CD14-positive monocyte (primary cell): ENCODE results near the gene SUPT4H1. TPM values are rescaled to one million over a fixed set of nuclear protein-coding genes. Genes with fewer than 3 reads are reported as not detected.

Experiments used
- DNase-seq, 3 donors: peaks; one replicate each; pipeline ENCODE4 v3.0.0-alpha.2; 2011 to 2022
- H2AFZ ChIP-seq: 2 replicates; pipeline ENCODE4 v1.6.0; 2012; ENCODE audit warnings: mild to moderate bottlenecking, low read depth, low read length, inconsistent platforms; ENCODE audit not compliant: insufficient read depth, poor library complexity, severe bottlenecking
- H3K27ac ChIP-seq, 2 donors: 1 replicate in 1 of 2; 2 replicates in 1 of 2; pipeline ENCODE4 v1.5.1; 2012 to 2013; ENCODE audit warnings: low read length in 2 of 2, control low read depth in 1 of 2, inconsistent platforms in 1 of 2, low read depth in 1 of 2, mild to moderate bottlenecking in 1 of 2
- H3K27me3 ChIP-seq, 2 donors: one replicate each; pipeline versions ENCODE4 v1.6.0 to v1.6.1; 2011 to 2013; ENCODE audit warnings: low read length in 2 of 2; ENCODE audit not compliant: control insufficient read depth in 2 of 2, insufficient read depth in 2 of 2
- H3K36me3 ChIP-seq, 2 donors: replicated peaks in 1 of 2; 1 replicate in 1 of 2; 2 replicates in 1 of 2; pipeline versions ENCODE4 v1.5.1 to v1.6.1; 2012 to 2013; ENCODE audit warnings: low read length in 2 of 2, control low read depth in 1 of 2, inconsistent platforms in 1 of 2, mild to moderate bottlenecking in 1 of 2; ENCODE audit not compliant: insufficient read depth in 2 of 2, control insufficient read depth in 1 of 2
- H3K4me1 ChIP-seq, 2 donors: 1 replicate in 1 of 2; 2 replicates in 1 of 2; pipeline versions ENCODE4 v1.5.1 to v1.6.1; 2012 to 2013; ENCODE audit warnings: low read length in 2 of 2, control low read depth in 1 of 2, inconsistent platforms in 1 of 2, mild to moderate bottlenecking in 1 of 2, moderate library complexity in 1 of 2; ENCODE audit not compliant: insufficient read depth in 2 of 2, control insufficient read depth in 1 of 2
- H3K4me2 ChIP-seq: replicated peaks from 2 replicates; pipeline ENCODE3; 2012; ENCODE audit warnings: low read length, moderate library complexity, mild to moderate bottlenecking; ENCODE audit not compliant: poor library complexity, severe bottlenecking; ENCODE audit errors: extremely low read depth
- H3K4me3 ChIP-seq, 3 experiments: fragments of 200-600 bp in 1 of 3; sonication (generic) in 1 of 3; replicated peaks in 1 of 3; 1 replicate in 2 of 3; 2 replicates in 1 of 3; pipeline ENCODE4 v1.5.1; 2011 to 2013; ENCODE audit warnings: low read length in 3 of 3, mild to moderate bottlenecking in 3 of 3, control low read depth in 2 of 3, low read depth in 2 of 3, inconsistent platforms in 1 of 3, moderate library complexity in 1 of 3
- H3K79me2 ChIP-seq: 2 replicates; pipeline ENCODE4 v1.6.0; 2012; ENCODE audit warnings: mild to moderate bottlenecking, control low read depth, inconsistent platforms, low read length, moderate library complexity; ENCODE audit not compliant: insufficient read depth
- H3K9ac ChIP-seq: 2 replicates; pipeline ENCODE4 v1.6.0; 2017; ENCODE audit warnings: low read length, mild to moderate bottlenecking; ENCODE audit not compliant: insufficient read depth, poor library complexity, severe bottlenecking
- H3K9me3 ChIP-seq, 2 donors: replicated peaks in 1 of 2; 1 replicate in 1 of 2; 2 replicates in 1 of 2; pipeline versions ENCODE4 v1.5.1 to v1.6.1; 2012 to 2013; ENCODE audit warnings: low read length in 2 of 2, control low read depth in 1 of 2; ENCODE audit not compliant: control insufficient read depth in 1 of 2, insufficient read depth in 1 of 2
- H4K20me1 ChIP-seq: 2 replicates; pipeline ENCODE4 v1.6.0; 2012; ENCODE audit warnings: mild to moderate bottlenecking, low read length, control low read depth, moderate library complexity; ENCODE audit not compliant: insufficient read depth
- H3K27ac Mint-ChIP-seq, 7 donors: one replicate each; pipeline ENCODE4 v1.8.0; 2020; ENCODE audit warnings: mild to moderate bottlenecking in 7 of 7, mixed read lengths in 7 of 7, moderate library complexity in 6 of 7, inconsistent platforms in 2 of 7
- H3K27me3 Mint-ChIP-seq, 3 donors: one replicate each; pipeline ENCODE4 v1.8.0; 2021 to 2022; ENCODE audit warnings: low read depth in 3 of 3, mild to moderate bottlenecking in 3 of 3, mixed read lengths in 3 of 3, moderate library complexity in 3 of 3, inconsistent platforms in 1 of 3
- H3K36me3 Mint-ChIP-seq, 2 donors: one replicate each; pipeline ENCODE4 v1.8.0; 2020; ENCODE audit warnings: mixed read lengths in 2 of 2, inconsistent platforms in 1 of 2, mild to moderate bottlenecking in 1 of 2
- H3K4me1 Mint-ChIP-seq: one replicate; pipeline ENCODE4 v1.8.0; 2020; ENCODE audit warnings: mild to moderate bottlenecking, mixed read lengths
- H3K4me3 Mint-ChIP-seq, 2 donors: one replicate each; pipeline ENCODE4 v1.8.0; 2020; ENCODE audit warnings: mild to moderate bottlenecking in 2 of 2, mixed read lengths in 2 of 2, moderate library complexity in 1 of 2
- H3K9me3 Mint-ChIP-seq, 7 donors: one replicate each; pipeline ENCODE4 v1.8.0; 2020 to 2022; ENCODE audit warnings: mixed read lengths in 7 of 7, mild to moderate bottlenecking in 6 of 7, moderate library complexity in 6 of 7, inconsistent platforms in 2 of 7
- CTCF ChIP-seq: fragments of 200-600 bp; IDR thresholded peaks from one replicate; pipeline ENCODE4 v1.8.0; 2022; ENCODE audit warnings: antibody characterized with exemption, mild to moderate bottlenecking
- WGBS: methylation state at CpG from one replicate; pipeline ENCODE4 v1.1.5; 2013; ENCODE audit warnings: missing lambda C conversion rate; ENCODE audit not compliant: insufficient coverage; 5-methylcytosine and 5-hydroxymethylcytosine counted together
- intact Hi-C, 2 donors: fragments of 100-400 bp; cut with micrococcal nuclease; formaldehyde crosslinking; loops; one replicate each; pipeline versions ENCODE4 v1.15.0 to v1.15.1; 2023
- polyA plus RNA-seq, 3 donors: library from polyadenylated mRNA; depleted of rRNA in 1 of 3; unstranded in 2 of 3; stranded (reverse) in 1 of 3; fragments of 300-500 nt in 2 of 3; fragments of >200 nt in 1 of 3; fragmentation: Illumina TruSeq in 2 of 3; gene quantifications; 1 replicate in 2 of 3; 2 replicates in 1 of 3; pipeline ENCODE4 v1.2.3, GENCODE V29; 2012 to 2021

The SUPT4H1 gene
- polyA plus RNA-seq, 3 donors, result 144 to 251 (median 241) TPM

GRCh38 chr17:58312829-58313228 is 39.2 kb downstream of the SUPT4H1 start:
- H3K9ac ChIP-seq, result no peak overlapping the region
- H2AFZ ChIP-seq, result no peak overlapping the region
- Mint-ChIP-seq H3K27ac (no peak overlapping the region), H3K4me1 (peaks cover 33% of the 10 kb centered on the region), H3K4me3 (peak overlapping the region in 1 of 2 donors; percentile 16), H3K27me3 (peaks cover 12 to 30% (median 21%) of the 10 kb centered on the region in 3 donors), H3K9me3 (no peaks in the 10 kb centered on the region), H3K36me3 (peaks cover 0 to 4% of the 10 kb centered on the region in 2 donors)
- intact Hi-C loops, result loop anchor here (10.0 kb wide), 2 partner anchors 52 to 132 kb away; no protein-coding TSS in a partner anchor
- no peak overlapping the region for H3K27ac ChIP-seq
- no peak for DNase-seq
- WGBS, result no CpG with 5 or more reads among the region's 1 CpG
- H3K27me3 ChIP-seq, result no peaks in the 10 kb centered on the region
- H3K4me2 ChIP-seq, result no peak overlapping the region
- H3K4me3 ChIP-seq, result no peak overlapping the region
- peaks cover 23 to 25% of the 10 kb centered on the region in 2 donors for H3K4me1 ChIP-seq
- H3K79me2 ChIP-seq, result no peaks in the 10 kb centered on the region
- no peaks in the 10 kb centered on the region for H3K36me3 ChIP-seq
- H4K20me1 ChIP-seq, result no peaks in the 10 kb centered on the region
- TF ChIP-seq CTCF, result no peak
- H3K9me3 ChIP-seq, result no peaks in the 10 kb centered on the region

DNA sequence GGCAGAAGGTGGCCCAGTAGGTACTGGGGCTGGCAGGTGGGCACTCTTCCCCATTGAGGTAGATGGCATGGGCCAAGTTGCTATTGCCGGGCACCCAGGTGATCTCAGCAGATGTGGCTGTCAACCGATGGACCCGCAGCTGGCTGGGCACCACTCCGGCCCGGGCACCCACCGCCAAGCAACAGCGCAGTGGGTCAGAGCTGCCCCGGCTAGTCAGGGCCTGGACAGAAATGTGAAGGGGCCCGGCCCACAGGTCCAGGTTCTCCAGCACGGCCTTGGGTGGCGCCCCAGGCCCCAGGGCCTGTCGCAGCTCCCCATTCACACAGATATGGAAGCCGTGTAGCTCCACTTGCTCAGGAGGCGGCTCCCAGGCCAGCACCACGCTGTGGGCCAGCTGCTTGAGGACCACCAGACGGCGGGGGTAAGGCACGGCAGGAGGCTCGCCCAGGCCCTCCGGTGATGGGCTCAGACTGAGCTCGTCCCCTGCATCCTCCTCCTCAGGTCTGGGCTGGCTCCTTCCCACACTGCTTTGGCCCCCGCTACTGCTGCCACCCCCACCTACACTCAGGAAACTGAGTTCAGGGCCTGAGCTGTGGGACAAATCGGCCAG is 39.9 kb downstream of the SUPT4H1 start:
- H3K36me3 Mint-ChIP-seq, result peaks cover 0 to 4% of the 10 kb centered on the region in 2 donors

More for the DNA sequence above, 39.9 kb downstream of the SUPT4H1 start:
- H4K20me1 ChIP-seq, result no peaks in the 10 kb centered on the region
- H3K9ac ChIP-seq, result no peak overlapping the region
- Mint-ChIP-seq H3K4me1 (peaks cover 32% of the 10 kb centered on the region), H3K27me3 (peaks cover 12 to 30% (median 19%) of the 10 kb centered on the region in 3 donors), H3K9me3 (no peaks in the 10 kb centered on the region), H3K4me3 (no peak overlapping the region), H3K27ac (no peak overlapping the region)
- WGBS, result 99% methylated on average over 19 of the region's 23 CpGs
- TF ChIP-seq CTCF, result no peak
- no peaks in the 10 kb centered on the region for H3K9me3 ChIP-seq
- no peak overlapping the region for H2AFZ ChIP-seq
- H3K4me2 ChIP-seq, result no peak overlapping the region
- intact Hi-C loops, result loop anchor here (10.0 kb wide), 2 partner anchors 53 to 133 kb away; no protein-coding TSS in a partner anchor
- H3K79me2 ChIP-seq, result no peaks in the 10 kb centered on the region
- H3K27ac ChIP-seq, result no peak overlapping the region
- peaks cover 24 to 27% of the 10 kb centered on the region in 2 donors for H3K4me1 ChIP-seq
- no peak for DNase-seq
- no peaks in the 10 kb centered on the region for H3K36me3 ChIP-seq
- no peaks in the 10 kb centered on the region for H3K27me3 ChIP-seq
- H3K4me3 ChIP-seq, result no peak overlapping the region
